GM23248 (cell line): ENCODE data around the gene FAM171A1. TPM values are rescaled to one million over a fixed set of nuclear protein-coding genes. Genes with fewer than 3 reads are reported as not detected.

Source experiments
- DNase-seq: peaks from one replicate; pipeline ENCODE4 v3.0.0-alpha.2; 2015
- H2AFZ ChIP-seq: fragments of 200-600 bp; sonication (generic); 2 replicates; pipeline ENCODE4 v1.6.1; 2016; ENCODE audit warnings: antibody characterized with exemption
- H3F3A ChIP-seq: fragments of 200-600 bp; sonication (generic); 2 replicates; pipeline ENCODE4 v1.6.1; 2016; ENCODE audit warnings: mild to moderate bottlenecking, antibody characterized with exemption, mixed run types; ENCODE audit not compliant: insufficient read depth
- H3K27ac ChIP-seq: fragments of 200-600 bp; sonication (generic); 2 replicates; pipeline ENCODE4 v1.5.1; 2016; ENCODE audit warnings: mild to moderate bottlenecking
- H3K27me3 ChIP-seq: fragments of 200-600 bp; sonication (generic); replicated peaks from 2 replicates; pipeline ENCODE4 v1.6.1; 2016; ENCODE audit warnings: mild to moderate bottlenecking; ENCODE audit not compliant: insufficient read depth
- H3K36me3 ChIP-seq: fragments of 200-600 bp; sonication (generic); 2 replicates; pipeline ENCODE4 v1.6.1; 2016; ENCODE audit warnings: low read depth, mild to moderate bottlenecking
- H3K4me1 ChIP-seq: fragments of 200-600 bp; sonication (generic); 2 replicates; pipeline ENCODE4 v1.6.1; 2016; ENCODE audit warnings: mild to moderate bottlenecking; ENCODE audit not compliant: insufficient read depth
- H3K4me2 ChIP-seq: fragments of 200-600 bp; sonication (generic); one replicate; pipeline ENCODE4 v1.6.1; 2016; ENCODE audit warnings: mild to moderate bottlenecking; ENCODE audit not compliant: unreplicated experiment
- H3K4me3 ChIP-seq: fragments of 200-600 bp; sonication (generic); 2 replicates; pipeline ENCODE4 v1.5.1; 2016; ENCODE audit warnings: mild to moderate bottlenecking
- H3K79me2 ChIP-seq: fragments of 200-600 bp; sonication (generic); 2 replicates; pipeline ENCODE4 v1.6.1; 2016; ENCODE audit warnings: mild to moderate bottlenecking; ENCODE audit not compliant: insufficient read depth
- H3K9ac ChIP-seq: fragments of 200-600 bp; sonication (generic); 2 replicates; pipeline ENCODE4 v1.6.1; 2016; ENCODE audit warnings: mild to moderate bottlenecking
- H3K9me2 ChIP-seq: fragments of 200-600 bp; sonication (generic); 2 replicates; pipeline ENCODE4 v1.6.1; 2016; ENCODE audit warnings: mixed run types, mild to moderate bottlenecking, moderate library complexity; ENCODE audit not compliant: insufficient read depth
- H3K9me3 ChIP-seq: fragments of 200-600 bp; sonication (generic); one replicate; pipeline ENCODE4 v1.6.1; 2017; ENCODE audit warnings: low read depth
- H4K20me1 ChIP-seq: fragments of 200-600 bp; sonication (generic); 2 replicates; pipeline ENCODE4 v1.6.0; 2016; ENCODE audit not compliant: insufficient read depth
- EZH2 ChIP-seq: fragments of 200-600 bp; sonication (generic); IDR thresholded peaks from 2 replicates; pipeline ENCODE4 v1.6.1; 2018; ENCODE audit warnings: antibody characterized with exemption, mild to moderate bottlenecking; ENCODE audit not compliant: insufficient read depth, poor library complexity, severe bottlenecking
- EZH2phosphoT487 ChIP-seq: fragments of 200-600 bp; sonication (generic); IDR thresholded peaks from 2 replicates; pipeline ENCODE4 v1.6.1; 2018; ENCODE audit warnings: antibody characterized with exemption, moderate library complexity, mild to moderate bottlenecking, low read depth; ENCODE audit not compliant: insufficient read depth
- WGBS, 2 experiments: methylation state at CpG; one replicate each; pipeline ENCODE4 v1.1.6; 2015 to 2017; ENCODE audit warnings: low lambda C conversion rate in 2 of 2, low coverage in 1 of 2; ENCODE audit errors: missing lambda C conversion rate in 2 of 2; 5-methylcytosine and 5-hydroxymethylcytosine counted together
- in situ Hi-C: fragments of 300-500 bp; cut with MboI; formaldehyde crosslinking; loops from 2 replicates; pipeline ENCODE4 v1.15.0; 2020
- polyA plus RNA-seq: library from polyadenylated mRNA; unstranded; fragments of >200 nt; fragmentation: Nextera tagmentation; extraction: Ambion mirVana; gene quantifications from 2 replicates; pipeline ENCODE4 v1.2.1, GENCODE V29; 2016
- total RNA-seq: library from RNA; depleted of rRNA; stranded (reverse); fragments of >200 nt; shearing (Covaris generic); gene quantifications from 2 replicates; pipeline ENCODE4 v1.2.3, GENCODE V29; 2014

Gene FAM171A1
- total and polyA plus RNA-seq, 2 experiments from 2014 or later = 11.2 to 25.2 TPM

DNA sequence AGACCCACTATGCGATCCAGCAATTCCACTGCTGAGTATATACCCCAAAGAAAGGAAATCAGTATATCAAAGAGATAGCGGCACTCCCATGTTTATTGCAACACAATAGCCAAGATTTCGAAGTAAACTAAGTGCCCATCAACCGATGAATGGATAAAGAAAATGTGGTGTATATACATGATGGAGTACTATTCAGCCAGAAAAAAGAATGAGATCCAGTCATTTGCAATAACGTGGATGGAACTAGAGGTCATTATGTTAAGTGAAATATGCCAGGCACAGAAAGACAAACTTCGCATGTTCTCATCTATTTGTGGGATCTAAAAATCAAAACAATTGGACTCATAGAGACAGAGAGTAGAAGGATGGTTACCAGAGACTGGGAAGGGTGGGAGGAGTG, 195.5 kb downstream of the FAM171A1 start:
- Histone ChIP-seq H3K27me3 (no peaks in the 10 kb centered on the region), H3K4me1 (peaks cover 3% of the 10 kb centered on the region; the same call in 1 of the 2 replicates), H3K79me2 (no peaks in the 10 kb centered on the region), H3K9me2 (no peaks in the 10 kb centered on the region), H2AFZ (no peak overlapping the region), H3F3A (no peaks in the 10 kb centered on the region), H3K4me2 (no peak overlapping the region), H4K20me1 (no peaks in the 10 kb centered on the region), H3K36me3 (no peaks in the 10 kb centered on the region), H3K27ac (no peak overlapping the region), H3K4me3 (no peak overlapping the region), H3K9me3 (no peaks in the 10 kb centered on the region), H3K9ac (no peak overlapping the region)
- 92% methylated on average over 6 of the region's 6 CpGs for WGBS, 2 experiments
- TF ChIP-seq EZH2phosphoT487 = no peak
- TF ChIP-seq EZH2 = no peak
- no peak for DNase-seq
- in situ Hi-C loops = no loop called here

DNA sequence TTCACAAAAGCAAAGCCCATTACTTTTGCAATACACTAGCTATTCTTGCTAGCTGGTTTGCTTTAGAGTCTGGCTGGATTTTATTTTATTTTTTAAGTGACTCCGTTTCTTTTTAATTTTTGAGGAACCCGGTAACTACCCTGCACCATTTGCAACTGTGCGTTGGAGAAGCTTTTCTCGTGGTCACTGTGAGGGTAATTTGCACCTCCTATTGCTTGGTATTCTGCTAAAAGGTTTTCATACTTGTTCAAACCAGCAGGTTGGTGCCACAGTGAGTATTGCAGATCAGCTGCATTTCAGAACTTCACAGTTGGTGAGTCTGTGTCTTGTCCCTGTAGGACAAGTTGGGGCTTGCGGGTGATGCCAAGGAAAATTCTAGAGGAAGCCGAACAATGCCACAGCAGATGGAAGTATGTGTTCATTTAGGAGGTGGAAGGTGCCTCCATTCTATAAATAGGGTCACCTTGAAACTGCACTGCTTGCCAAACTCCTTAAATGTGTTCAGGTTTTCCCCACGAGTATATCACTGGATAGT, 198.7 kb downstream of the FAM171A1 start:
- WGBS, 2 experiments = 89% methylated on average over 7 of the region's 7 CpGs
- peaks cover 1% of the 10 kb centered on the region; the same call in 1 of the 2 replicates for H3K4me1 ChIP-seq
- H3K9ac ChIP-seq = no peak overlapping the region
- H3K27me3 ChIP-seq = no peaks in the 10 kb centered on the region
- H4K20me1 ChIP-seq = no peaks in the 10 kb centered on the region
- DNase-seq = no peak
- no peaks in the 10 kb centered on the region for H3K9me2 ChIP-seq
- H3K36me3 ChIP-seq = no peaks in the 10 kb centered on the region
- in situ Hi-C loops = no loop called here
- peaks cover 6% of the 10 kb centered on the region for H3K79me2 ChIP-seq
- no peak overlapping the region for H2AFZ ChIP-seq
- H3F3A ChIP-seq = 0 out of 2 replicates have a peak, but pooled peaks cover 2% of the 10 kb centered on the region
- H3K4me3 ChIP-seq = no peak overlapping the region
- TF ChIP-seq EZH2phosphoT487 (no peak), EZH2 (no peak)
- no peak overlapping the region for H3K27ac ChIP-seq
- H3K9me3 ChIP-seq = no peaks in the 10 kb centered on the region
- no peak overlapping the region for H3K4me2 ChIP-seq

DNA sequence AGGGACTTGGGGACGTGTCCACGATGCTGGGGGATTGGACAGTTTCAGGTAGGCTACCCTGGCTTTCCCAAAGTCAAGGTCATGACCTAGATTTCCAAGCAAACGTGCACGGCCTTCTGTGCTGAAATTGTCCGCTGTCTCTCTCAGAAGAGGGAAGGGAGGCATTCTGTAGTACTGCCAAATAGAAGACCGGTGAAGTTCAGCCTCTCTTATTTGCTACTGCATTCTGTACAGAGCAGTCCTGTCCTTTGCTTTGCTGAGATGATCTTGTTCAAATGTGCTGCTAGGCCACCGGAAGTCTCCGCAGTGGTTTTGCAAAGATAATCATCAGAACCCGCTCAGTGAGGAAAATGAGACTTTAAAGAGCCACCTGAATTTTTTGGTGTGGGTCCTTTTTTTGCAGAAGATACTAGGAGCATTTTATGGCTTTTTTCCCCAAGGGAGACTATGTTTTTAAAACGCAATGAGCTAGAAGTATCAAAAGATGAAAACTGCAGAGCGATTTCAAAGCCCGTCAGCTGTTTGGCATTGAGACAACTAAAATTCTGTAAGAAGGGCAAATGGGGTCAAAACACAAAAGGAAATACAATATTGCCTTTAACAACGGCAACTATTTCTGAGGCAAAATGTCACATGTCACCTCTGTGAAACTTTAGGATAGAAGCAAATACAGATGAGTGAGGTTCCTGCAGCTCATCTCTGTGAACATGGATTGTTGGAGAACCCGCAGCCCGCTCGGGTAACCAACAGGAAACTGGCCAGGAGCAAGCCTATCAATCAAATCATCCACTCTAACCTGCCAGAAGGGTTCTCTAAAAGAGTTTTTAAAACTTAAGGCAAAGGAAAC, 201.3 kb downstream of the FAM171A1 start:
- Histone ChIP-seq H3K9me3 (no peaks in the 10 kb centered on the region), H2AFZ (peak overlapping the region; percentile 85), H3K9ac (no peak overlapping the region), H3K4me3 (no peak overlapping the region), H3K4me2 (no peak overlapping the region), H3K27me3 (no peaks in the 10 kb centered on the region), H3F3A (0 out of 2 replicates have a peak, but pooled peaks cover 11% of the 10 kb centered on the region), H3K27ac (no peak overlapping the region), H3K36me3 (no peaks in the 10 kb centered on the region), H3K9me2 (no peaks in the 10 kb centered on the region), H4K20me1 (0 out of 2 replicates have a peak, but pooled peaks cover 4% of the 10 kb centered on the region), H3K4me1 (peaks cover 16% of the 10 kb centered on the region), H3K79me2 (peaks cover 32% of the 10 kb centered on the region)
- TF ChIP-seq EZH2phosphoT487 (no peak), EZH2 (no peak)
- DNase-seq = no peak
- in situ Hi-C loops = no loop called here
- WGBS, 2 experiments = 70 to 72% methylated on average over 16 of the region's 16 CpGs

DNA sequence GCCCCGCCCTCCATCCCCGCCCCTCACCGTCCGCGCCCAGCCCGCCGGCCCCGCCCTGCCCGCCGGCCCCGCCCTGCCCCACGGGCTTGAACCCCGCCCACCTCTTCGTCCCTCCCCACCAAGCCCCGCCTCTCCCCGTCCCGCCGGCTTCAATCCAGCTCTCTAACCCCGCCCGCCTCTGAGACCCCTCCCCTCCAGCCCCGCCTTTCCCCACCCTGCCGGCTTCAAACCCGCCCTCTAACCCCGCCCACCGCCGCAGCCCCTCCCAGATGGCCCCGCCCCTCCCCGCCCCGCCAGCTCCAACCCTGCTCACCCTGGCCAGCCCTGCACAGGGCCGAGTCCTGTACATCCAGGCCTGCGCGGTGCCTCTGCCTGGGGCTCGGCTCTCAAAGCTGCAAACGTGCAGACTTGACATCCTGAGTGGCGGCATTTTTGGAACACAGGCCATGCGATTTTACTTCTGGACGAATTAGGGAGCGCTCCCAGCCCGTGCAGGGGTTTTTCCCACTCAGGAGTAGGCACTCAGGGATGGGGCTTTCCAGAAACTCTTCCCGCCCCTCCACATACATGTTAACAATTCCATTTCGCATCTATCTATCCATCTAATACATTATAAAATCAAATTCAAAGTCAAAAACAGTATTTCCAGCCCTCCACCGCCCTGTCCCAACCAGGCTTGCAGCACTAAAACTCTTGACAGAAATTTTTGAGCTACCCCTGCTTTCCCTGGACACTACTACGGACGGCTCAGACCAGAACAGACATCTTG, 202.1 kb downstream of the FAM171A1 start:
- H3K36me3 ChIP-seq = no peaks in the 10 kb centered on the region
- no peak for TF ChIP-seq EZH2phosphoT487
- no peak for TF ChIP-seq EZH2

More for the DNA sequence above, 202.1 kb downstream of the FAM171A1 start:
- no peak overlapping the region; the same call in 1 of the 2 replicates for H3K9ac ChIP-seq
- no peak overlapping the region for H3K27ac ChIP-seq
- H2AFZ ChIP-seq = peak overlapping the region; percentile 85
- H3K27me3 ChIP-seq = no peaks in the 10 kb centered on the region
- no peak overlapping the region for H3K4me3 ChIP-seq
- peaks cover 16% of the 10 kb centered on the region for H3K4me1 ChIP-seq
- no peaks in the 10 kb centered on the region for H3K9me3 ChIP-seq
- peak overlapping the region; percentile 55 for H3K4me2 ChIP-seq
- H3K79me2 ChIP-seq = peaks cover 40% of the 10 kb centered on the region
- 0 out of 2 replicates have a peak, but pooled peaks cover 4% of the 10 kb centered on the region for H4K20me1 ChIP-seq
- 13 to 33% methylated on average over 15 to 44 of the region's 44 CpGs for WGBS, 2 experiments
- DNase-seq = peak; percentile 98
- in situ Hi-C loops = no loop called here
- no peaks in the 10 kb centered on the region for H3K9me2 ChIP-seq
- 0 out of 2 replicates have a peak, but pooled peaks cover 11% of the 10 kb centered on the region for H3F3A ChIP-seq
